ENCODE results near the gene SH3D21.

The SH3D21 gene

GRCh38 chr1:36359911-36360550 is 53.9 kb downstream of the SH3D21 start:
- DNase-seq, result no peak

- DNase-seq, result no peak
Measured at GRCh38 chr1:36365381-36365780, 59.2 kb downstream of the SH3D21 start.

- DNase-seq, result no peak
Measured at GRCh38 chr1:36366091-36366661, 60.0 kb downstream of the SH3D21 start.

GRCh38 chr1:36367066-36367465 is 60.9 kb downstream of the SH3D21 start:
- DNase-seq, result no peak

GRCh38 chr1:36367798-36368197 is 61.6 kb downstream of the SH3D21 start:
- no peak for DNase-seq

- peak; percentile 67 for DNase-seq
Measured at GRCh38 chr1:36369061-36369861, 63.1 kb downstream of the SH3D21 start.
